Thoracic aorta (tissue), 2 donors: ENCODE measurements around the gene LRRFIP2. TPM values are rescaled to one million over a fixed set of nuclear protein-coding genes. Genes with fewer than 3 reads are reported as not detected.
"Not testable (repeated sequence)": the region's sequence is repeated elsewhere in the genome, so short reads cannot be mapped to it uniquely, and the experiment has no call there.

Source experiments
- ATAC-seq: fragments of 150-250 bp; one replicate; pipeline ENCODE4 v1.8.0; 2017; ENCODE audit warnings: low read depth; ENCODE audit not compliant: insufficient number of reproducible peaks, low FRiP score
- DNase-seq: peaks from one replicate; pipeline ENCODE4 v3.0.0-alpha.2; 2020; ENCODE audit warnings: low spot score
- H3K27ac ChIP-seq, 2 donors: fragments of 200-600 bp; sonication (generic); 1 replicate in 1 of 2; 2 replicates in 1 of 2; pipeline ENCODE4 v1.5.1; 2016; ENCODE audit warnings: mild to moderate bottlenecking in 2 of 2, moderate library complexity in 2 of 2
- H3K27me3 ChIP-seq: fragments of 200-600 bp; sonication (generic); replicated peaks from 2 replicates; pipeline ENCODE4 v1.6.0; 2016; ENCODE audit warnings: mild to moderate bottlenecking; ENCODE audit not compliant: insufficient read depth
- H3K36me3 ChIP-seq: fragments of 200-600 bp; sonication (generic); one replicate; pipeline ENCODE4 v1.5.1; 2016
- H3K4me1 ChIP-seq, 2 donors: fragments of 200-600 bp; sonication (generic); 1 replicate in 1 of 2; 2 replicates in 1 of 2; pipeline versions ENCODE4 v1.5.1 to v1.6.0; 2016; ENCODE audit warnings: low read depth in 2 of 2, mild to moderate bottlenecking in 1 of 2; ENCODE audit not compliant: control insufficient read depth in 1 of 2
- H3K4me3 ChIP-seq: fragments of 200-600 bp; sonication (generic); 2 replicates; pipeline ENCODE4 v1.5.1; 2016; ENCODE audit warnings: mild to moderate bottlenecking
- H3K9me3 ChIP-seq: fragments of 200-600 bp; sonication (generic); 2 replicates; pipeline ENCODE4 v1.5.1; 2016
- total RNA-seq, 2 donors: library from RNA; depleted of rRNA; stranded (reverse); fragments of >200 nt; gene quantifications; one replicate each; pipeline versions ENCODE4 v1.1.0 to v1.2.3, GENCODE V29; 2016
- TF ChIP-seq, protein P1 (sequence below): fragments of 200-600 bp; sonication (generic); IDR thresholded peaks from one replicate; pipeline ENCODE4 v1.5.1; 2019; ENCODE audit warnings: antibody characterized with exemption

The LRRFIP2 gene, protein sequence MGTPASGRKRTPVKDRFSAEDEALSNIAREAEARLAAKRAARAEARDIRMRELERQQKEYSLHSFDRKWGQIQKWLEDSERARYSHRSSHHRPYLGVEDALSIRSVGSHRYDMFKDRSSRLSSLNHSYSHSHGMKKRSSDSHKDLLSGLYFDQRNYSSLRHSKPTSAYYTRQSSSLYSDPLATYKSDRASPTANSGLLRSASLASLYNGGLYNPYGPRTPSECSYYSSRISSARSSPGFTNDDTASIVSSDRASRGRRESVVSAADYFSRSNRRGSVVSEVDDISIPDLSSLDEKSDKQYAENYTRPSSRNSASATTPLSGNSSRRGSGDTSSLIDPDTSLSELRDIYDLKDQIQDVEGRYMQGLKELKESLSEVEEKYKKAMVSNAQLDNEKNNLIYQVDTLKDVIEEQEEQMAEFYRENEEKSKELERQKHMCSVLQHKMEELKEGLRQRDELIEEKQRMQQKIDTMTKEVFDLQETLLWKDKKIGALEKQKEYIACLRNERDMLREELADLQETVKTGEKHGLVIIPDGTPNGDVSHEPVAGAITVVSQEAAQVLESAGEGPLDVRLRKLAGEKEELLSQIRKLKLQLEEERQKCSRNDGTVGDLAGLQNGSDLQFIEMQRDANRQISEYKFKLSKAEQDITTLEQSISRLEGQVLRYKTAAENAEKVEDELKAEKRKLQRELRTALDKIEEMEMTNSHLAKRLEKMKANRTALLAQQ
- 100 to 1,000 TPM in 1 of 2 donors, 10 to 100 TPM in 1; 98.8 to 123 TPM for total RNA-seq

DNA sequence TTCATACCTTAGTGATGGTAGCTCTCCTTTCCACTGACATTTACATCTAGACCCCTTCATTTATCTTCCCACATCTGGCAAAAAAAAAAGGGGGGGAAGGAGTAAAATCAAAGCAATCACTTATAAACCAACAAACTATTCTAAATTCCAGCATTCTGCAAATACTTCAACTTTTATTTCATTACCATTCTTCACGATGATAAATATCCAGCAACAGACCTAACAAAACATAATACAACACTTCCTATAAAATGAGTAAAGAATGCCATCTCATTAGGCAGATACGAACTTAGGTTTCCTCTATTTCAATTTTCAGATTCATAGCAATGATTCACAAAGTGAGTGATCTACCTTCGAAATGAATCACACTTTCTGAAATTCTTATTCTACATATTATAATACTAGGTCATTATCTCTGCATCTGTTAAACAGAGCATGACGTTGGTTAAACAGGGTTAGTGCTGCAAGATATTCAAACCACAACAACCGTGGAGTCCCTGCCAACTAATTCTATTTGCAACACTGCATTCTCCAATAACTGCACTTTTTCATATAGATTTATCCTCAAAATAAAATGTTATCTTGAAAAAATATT, at the start of gene LRRFIP2:
Gene LRRFIP2 (minus strand): TSS at position 51 of the 595 bp plus-strand sequence. CDS start 25,599 bp downstream, outside the sequence.
- peaks cover 24 to 67% of the 10 kb centered on the region in 2 donors for H3K4me1 ChIP-seq
- ATAC-seq (no peak), DNase-seq (no peak)
- H3K27ac ChIP-seq, result peak within 1 kb of the TSS; percentile 96 to 97
- TF ChIP-seq, protein P1, sequence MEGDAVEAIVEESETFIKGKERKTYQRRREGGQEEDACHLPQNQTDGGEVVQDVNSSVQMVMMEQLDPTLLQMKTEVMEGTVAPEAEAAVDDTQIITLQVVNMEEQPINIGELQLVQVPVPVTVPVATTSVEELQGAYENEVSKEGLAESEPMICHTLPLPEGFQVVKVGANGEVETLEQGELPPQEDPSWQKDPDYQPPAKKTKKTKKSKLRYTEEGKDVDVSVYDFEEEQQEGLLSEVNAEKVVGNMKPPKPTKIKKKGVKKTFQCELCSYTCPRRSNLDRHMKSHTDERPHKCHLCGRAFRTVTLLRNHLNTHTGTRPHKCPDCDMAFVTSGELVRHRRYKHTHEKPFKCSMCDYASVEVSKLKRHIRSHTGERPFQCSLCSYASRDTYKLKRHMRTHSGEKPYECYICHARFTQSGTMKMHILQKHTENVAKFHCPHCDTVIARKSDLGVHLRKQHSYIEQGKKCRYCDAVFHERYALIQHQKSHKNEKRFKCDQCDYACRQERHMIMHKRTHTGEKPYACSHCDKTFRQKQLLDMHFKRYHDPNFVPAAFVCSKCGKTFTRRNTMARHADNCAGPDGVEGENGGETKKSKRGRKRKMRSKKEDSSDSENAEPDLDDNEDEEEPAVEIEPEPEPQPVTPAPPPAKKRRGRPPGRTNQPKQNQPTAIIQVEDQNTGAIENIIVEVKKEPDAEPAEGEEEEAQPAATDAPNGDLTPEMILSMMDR, result no peak
- no peaks in the 10 kb centered on the region for H3K9me3 ChIP-seq
- no peaks in the 10 kb centered on the region for H3K36me3 ChIP-seq
- H3K27me3 ChIP-seq, result no peaks in the 10 kb centered on the region
- H3K4me3 ChIP-seq, result peak within 1 kb of the TSS; percentile 90

DNA sequence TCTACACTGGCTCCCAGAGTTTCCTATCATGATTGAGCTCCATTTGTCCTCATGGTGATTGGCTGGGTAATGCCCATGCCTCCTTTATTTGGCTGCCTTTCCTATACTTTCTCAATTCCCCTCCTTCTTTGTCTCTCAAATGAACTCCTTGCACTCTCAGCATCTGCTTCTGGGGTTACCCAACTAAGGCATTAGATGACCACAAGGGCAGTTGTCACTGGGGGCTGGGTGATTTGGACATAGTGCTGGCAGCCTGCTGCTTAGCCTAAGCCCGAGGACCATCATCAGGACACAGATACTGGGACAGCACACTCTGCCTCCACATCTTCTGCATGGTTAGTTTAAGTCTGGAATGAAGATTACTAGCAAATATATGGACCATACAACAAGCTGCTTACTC, 49.2 kb upstream of the LRRFIP2 start:
- H3K27me3 ChIP-seq, result no peaks in the 10 kb centered on the region
- no peak for DNase-seq
- H3K9me3 ChIP-seq, result no peaks in the 10 kb centered on the region
- H3K36me3 ChIP-seq, result no peaks in the 10 kb centered on the region
- TF ChIP-seq, protein P1, result no peak
- H3K4me3 ChIP-seq, result no peak overlapping the region
- no peak overlapping the region for H3K27ac ChIP-seq
- peaks cover 0 to 3% of the 10 kb centered on the region in 2 donors for H3K4me1 ChIP-seq
- no peak for ATAC-seq

DNA sequence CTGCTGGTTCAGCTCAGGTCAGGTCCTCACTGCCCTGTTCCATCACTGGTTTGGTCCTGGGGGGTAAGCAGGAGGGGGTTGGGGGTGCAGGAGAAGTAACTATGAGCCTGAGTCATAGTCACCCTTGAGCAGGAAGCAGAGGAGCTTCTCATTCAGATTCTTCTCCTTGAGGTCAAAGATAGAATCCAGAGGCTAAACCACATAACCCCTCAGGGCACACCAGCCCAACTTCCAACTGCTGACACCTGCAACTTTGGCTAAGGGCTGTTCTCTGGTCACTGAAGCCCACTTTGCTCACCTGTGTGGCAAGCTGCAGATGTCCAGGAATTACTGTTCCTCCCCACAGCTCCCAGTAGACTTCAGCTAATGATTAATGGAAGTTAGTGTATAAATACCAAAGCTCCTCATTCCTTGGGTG, 48.8 kb upstream of the LRRFIP2 start:
- Histone ChIP-seq H3K27ac (no peak overlapping the region), H3K36me3 (no peaks in the 10 kb centered on the region), H3K4me1 (peaks cover 0 to 7% of the 10 kb centered on the region in 2 donors), H3K4me3 (no peak overlapping the region), H3K9me3 (no peaks in the 10 kb centered on the region), H3K27me3 (no peaks in the 10 kb centered on the region)
- no peak for ATAC-seq
- no peak for DNase-seq
- TF ChIP-seq, protein P1, result no peak

DNA sequence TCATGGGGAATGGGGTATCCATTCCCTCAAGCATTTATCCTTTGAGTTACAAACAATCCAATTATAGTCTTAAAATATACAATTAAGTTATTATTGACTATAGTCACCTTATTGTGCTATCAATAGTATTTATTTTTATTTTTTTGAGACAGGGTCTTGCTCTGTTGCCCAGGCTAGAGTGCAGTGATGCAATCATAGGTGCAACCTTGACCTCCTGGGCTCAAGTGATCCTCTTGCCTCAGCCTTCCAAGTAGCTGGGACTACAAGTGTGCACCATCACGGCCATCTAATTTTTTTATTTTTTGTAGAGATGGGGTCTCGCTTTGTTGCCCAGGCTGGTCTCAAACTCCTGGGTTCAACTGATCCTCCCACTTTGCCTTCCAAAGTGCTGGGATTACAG, 48.2 kb upstream of the LRRFIP2 start:
- H3K27ac ChIP-seq, H3K4me3 ChIP-seq, H3K9me3 ChIP-seq, H3K4me1 ChIP-seq, DNase-seq, H3K36me3 ChIP-seq, H3K27me3 ChIP-seq, ATAC-seq: not testable (repeated sequence)

DNA sequence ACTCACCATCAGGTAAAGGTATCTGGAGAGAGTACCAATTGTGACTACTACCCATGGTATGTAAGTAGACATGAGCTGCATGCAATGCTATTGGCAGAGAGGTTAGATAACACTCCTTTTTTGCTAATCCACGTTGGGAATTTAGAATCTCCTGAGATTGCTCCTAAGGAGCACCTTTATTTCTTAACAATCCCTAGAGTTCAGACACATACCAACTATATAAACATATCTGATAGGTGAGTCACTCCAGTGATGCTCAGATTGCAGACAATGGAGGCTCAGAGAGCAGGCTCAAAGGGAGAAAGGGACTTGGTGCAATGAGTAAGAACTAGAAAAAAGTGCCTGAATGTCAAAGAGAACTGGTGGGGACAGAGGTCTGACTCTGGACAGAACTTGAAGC, 47.0 kb upstream of the LRRFIP2 start:
- no peak for ATAC-seq
- no peak for DNase-seq
- TF ChIP-seq, protein P1, result no peak
- no peaks in the 10 kb centered on the region for H3K36me3 ChIP-seq
- H3K4me3 ChIP-seq, result no peak overlapping the region
- no peaks in the 10 kb centered on the region for H3K27me3 ChIP-seq
- H3K4me1 ChIP-seq, result peaks cover 0 to 8% of the 10 kb centered on the region in 2 donors
- no peak overlapping the region for H3K27ac ChIP-seq
- no peaks in the 10 kb centered on the region for H3K9me3 ChIP-seq
